ENCODE measurements around the gene OPALIN. TPM values are rescaled to one million over a fixed set of nuclear protein-coding genes. Genes with fewer than 3 reads are reported as not detected.

The OPALIN gene
- total and polyA plus RNA-seq, 2 experiments from 2014 or later: not detected

- H4K20me1 ChIP-seq (ENCODE audit: insufficient read depth, poor library complexity, severe bottlenecking): no peaks in the 10 kb centered on the region
- H3K27ac ChIP-seq: no peak overlapping the region
- no peak for DNase-seq (ENCODE audit: low spot score)
- no peak overlapping the region for H3K4me3 ChIP-seq
- H3K27me3 ChIP-seq: no peaks in the 10 kb centered on the region
- WGBS (ENCODE audit: low lambda C conversion rate, missing lambda C conversion rate): 48% methylated on average over 5 of the region's 5 CpGs
- no peaks in the 10 kb centered on the region for H3K79me2 ChIP-seq
- no peak for TF ChIP-seq CTCF (IDR thresholded peaks at IDR 0.05; ENCODE audit: poor library complexity)
- no peak for TF ChIP-seq EZH2phosphoT487 (IDR thresholded peaks at IDR 0.05; ENCODE audit: low read depth, severe bottlenecking, unreplicated experiment)
- TF ChIP-seq EZH2 (IDR thresholded peaks at IDR 0.05; ENCODE audit: borderline replicate concordance): no peak
- H3K36me3 ChIP-seq (replicated peaks; ENCODE audit: insufficient read depth, low read depth): no peaks in the 10 kb centered on the region
- no peaks in the 10 kb centered on the region for H3K4me1 ChIP-seq (ENCODE audit: insufficient read depth)
- H3K9me2 ChIP-seq (replicated peaks; ENCODE audit: insufficient read depth): no peaks in the 10 kb centered on the region
- no peak overlapping the region for H3K4me2 ChIP-seq
- no peaks in the 10 kb centered on the region for H3K9me3 ChIP-seq (ENCODE audit: low read depth)
- H2AFZ ChIP-seq: no peak overlapping the region
These were observed 20.4 kb downstream of the OPALIN start for GRCh38 chr10:96338279-96338925.

- WGBS (ENCODE audit: low lambda C conversion rate, missing lambda C conversion rate): 94% methylated on average over 2 of the region's 2 CpGs
- no peak overlapping the region for H3K4me2 ChIP-seq
- no peaks in the 10 kb centered on the region for H4K20me1 ChIP-seq (ENCODE audit: insufficient read depth, poor library complexity, severe bottlenecking)
- no peak overlapping the region for H2AFZ ChIP-seq
- H3K79me2 ChIP-seq: no peaks in the 10 kb centered on the region
- no peak for DNase-seq (ENCODE audit: low spot score)
- no peaks in the 10 kb centered on the region for H3K36me3 ChIP-seq (replicated peaks; ENCODE audit: insufficient read depth, low read depth)
- H3K9me2 ChIP-seq (replicated peaks; ENCODE audit: insufficient read depth): no peaks in the 10 kb centered on the region
- TF ChIP-seq EZH2phosphoT487 (IDR thresholded peaks at IDR 0.05; ENCODE audit: low read depth, severe bottlenecking, unreplicated experiment) (no peak), CTCF (IDR thresholded peaks at IDR 0.05; ENCODE audit: poor library complexity) (no peak), EZH2 (IDR thresholded peaks at IDR 0.05; ENCODE audit: borderline replicate concordance) (no peak)
- H3K4me1 ChIP-seq (ENCODE audit: insufficient read depth): no peaks in the 10 kb centered on the region
- H3K27me3 ChIP-seq: no peaks in the 10 kb centered on the region
- no peak overlapping the region for H3K27ac ChIP-seq
- H3K9me3 ChIP-seq (ENCODE audit: low read depth): no peaks in the 10 kb centered on the region
- no peak overlapping the region for H3K4me3 ChIP-seq
These were observed 21.7 kb downstream of the OPALIN start for GRCh38 chr10:96337106-96337505.

- DNase-seq (ENCODE audit: low spot score): peak; percentile 78
- Histone ChIP-seq H3K4me2 (no peak overlapping the region), H3K4me3 (no peak overlapping the region), H2AFZ (no peak overlapping the region), H3K9me3 (ENCODE audit: low read depth) (no peaks in the 10 kb centered on the region), H3K9me2 (replicated peaks; ENCODE audit: insufficient read depth) (no peaks in the 10 kb centered on the region), H3K27ac (no peak overlapping the region), H3K79me2 (no peaks in the 10 kb centered on the region), H4K20me1 (ENCODE audit: insufficient read depth, poor library complexity, severe bottlenecking) (no peaks in the 10 kb centered on the region), H3K27me3 (no peaks in the 10 kb centered on the region), H3K36me3 (replicated peaks; ENCODE audit: insufficient read depth, low read depth) (no peaks in the 10 kb centered on the region), H3K4me1 (ENCODE audit: insufficient read depth) (no peaks in the 10 kb centered on the region)
- TF ChIP-seq EZH2 (IDR thresholded peaks at IDR 0.05; ENCODE audit: borderline replicate concordance): no peak
- peak; percentile 73 for TF ChIP-seq CTCF (IDR thresholded peaks at IDR 0.05; ENCODE audit: poor library complexity)
- WGBS (ENCODE audit: low lambda C conversion rate, missing lambda C conversion rate): 49% methylated on average over 5 of the region's 5 CpGs
These were observed 23.9 kb downstream of the OPALIN start for GRCh38 chr10:96334616-96335526.

Measured in hepatocyte (in vitro differentiated cells).